Mucosa of descending colon (tissue), 3 donors: ENCODE results near the gene CBX8. TPM values are rescaled to one million over a fixed set of nuclear protein-coding genes. Genes with fewer than 3 reads are reported as not detected.
A peak's percentile ranks its signal among the peaks of the same experiment; 100 is the strongest.

Experiments used
- ATAC-seq: fragments of 200-7000 bp; cut with Tn5 transposase; one replicate; pipeline ENCODE4 v1.9.1; 2020; ENCODE audit warnings: mild to moderate bottlenecking, moderate library complexity
- DNase-seq, 3 donors: peaks; one replicate each; pipeline ENCODE4 v3.0.0-alpha.2; 2020
- H3K36me3 ChIP-seq: fragments of 200-600 bp; one replicate; pipeline ENCODE4 v1.8.0; 2021; ENCODE audit warnings: low read depth, mild to moderate bottlenecking
- H3K4me1 ChIP-seq: fragments of 200-600 bp; one replicate; pipeline ENCODE4 v1.8.0; 2021; ENCODE audit warnings: low read depth, mild to moderate bottlenecking
- H3K4me3 ChIP-seq: fragments of 200-600 bp; one replicate; pipeline ENCODE4 v1.8.0; 2021; ENCODE audit warnings: mild to moderate bottlenecking
- H3K9me3 ChIP-seq: fragments of 200-600 bp; one replicate; pipeline ENCODE4 v1.8.0; 2021; ENCODE audit warnings: mild to moderate bottlenecking
- intact Hi-C, 2 donors: fragments of 100-400 bp; cut with DNase I in 1 of 2; cut with micrococcal nuclease in 1 of 2; formaldehyde crosslinking; loops; one replicate each; pipeline versions ENCODE4 v1.11.0 to v1.11.1; 2022; cut with DNase I, micrococcal nuclease
- total RNA-seq, 3 donors: library from RNA; stranded (reverse); fragmentation: NEBNext Ultra II Directional in 2 of 3; extraction: Animal tissue kit (Norgen Biotek cat#: 25700) in 2 of 3; gene quantifications; one replicate each; pipeline versions ENCODE4 v1.2.1 to v1.2.4, GENCODE V29; 2021 to 2023
- TF ChIP-seq, protein P1 (sequence below): fragments of 200-600 bp; IDR thresholded peaks from one replicate; pipeline ENCODE4 v1.8.0; 2022; ENCODE audit warnings: antibody characterized with exemption, mild to moderate bottlenecking
- donor health status: DM: no; HTN: no; CAD: no; lungs with moderate emphysema.
- donor health status: DM: no; HTN: no; CAD: no.
- donor health status: DM: no; HTN: yes; CAD: no.

The CBX8 gene
- total RNA-seq, 3 donors from 2014 or later, result 3.4 to 4.7 (median 4.0) TPM

GRCh38 chr17:79781012-79781650 lies 15.7 kb downstream of the CBX8 start:
- peaks cover 17% of the 10 kb centered on the region for H3K4me1 ChIP-seq
- ATAC-seq (no peak), DNase-seq (no peak)
- H3K36me3 ChIP-seq, result no peaks in the 10 kb centered on the region
- intact Hi-C loops, result no loop called here
- TF ChIP-seq, protein P1, sequence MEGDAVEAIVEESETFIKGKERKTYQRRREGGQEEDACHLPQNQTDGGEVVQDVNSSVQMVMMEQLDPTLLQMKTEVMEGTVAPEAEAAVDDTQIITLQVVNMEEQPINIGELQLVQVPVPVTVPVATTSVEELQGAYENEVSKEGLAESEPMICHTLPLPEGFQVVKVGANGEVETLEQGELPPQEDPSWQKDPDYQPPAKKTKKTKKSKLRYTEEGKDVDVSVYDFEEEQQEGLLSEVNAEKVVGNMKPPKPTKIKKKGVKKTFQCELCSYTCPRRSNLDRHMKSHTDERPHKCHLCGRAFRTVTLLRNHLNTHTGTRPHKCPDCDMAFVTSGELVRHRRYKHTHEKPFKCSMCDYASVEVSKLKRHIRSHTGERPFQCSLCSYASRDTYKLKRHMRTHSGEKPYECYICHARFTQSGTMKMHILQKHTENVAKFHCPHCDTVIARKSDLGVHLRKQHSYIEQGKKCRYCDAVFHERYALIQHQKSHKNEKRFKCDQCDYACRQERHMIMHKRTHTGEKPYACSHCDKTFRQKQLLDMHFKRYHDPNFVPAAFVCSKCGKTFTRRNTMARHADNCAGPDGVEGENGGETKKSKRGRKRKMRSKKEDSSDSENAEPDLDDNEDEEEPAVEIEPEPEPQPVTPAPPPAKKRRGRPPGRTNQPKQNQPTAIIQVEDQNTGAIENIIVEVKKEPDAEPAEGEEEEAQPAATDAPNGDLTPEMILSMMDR, result no peak
- H3K9me3 ChIP-seq, result no peaks in the 10 kb centered on the region
- no peak overlapping the region for H3K4me3 ChIP-seq

- intact Hi-C loops, result no loop called here
- TF ChIP-seq, protein P1, result no peak
- ATAC-seq (no peak), DNase-seq (no peak)
- peaks cover 17% of the 10 kb centered on the region for H3K4me1 ChIP-seq
- no peaks in the 10 kb centered on the region for H3K9me3 ChIP-seq
- H3K36me3 ChIP-seq, result no peaks in the 10 kb centered on the region
- H3K4me3 ChIP-seq, result no peak overlapping the region
Measured at GRCh38 chr17:79779661-79780365, 17.1 kb downstream of the CBX8 start.

GRCh38 chr17:79779084-79779529 lies 17.8 kb downstream of the CBX8 start:
- ATAC-seq (peak; percentile 5), DNase-seq (no peak)
- peaks cover 17% of the 10 kb centered on the region for H3K4me1 ChIP-seq
- H3K36me3 ChIP-seq, result no peaks in the 10 kb centered on the region
- H3K9me3 ChIP-seq, result no peaks in the 10 kb centered on the region
- intact Hi-C loops, result no loop called here
- TF ChIP-seq, protein P1, result no peak
- no peak overlapping the region for H3K4me3 ChIP-seq

DNA sequence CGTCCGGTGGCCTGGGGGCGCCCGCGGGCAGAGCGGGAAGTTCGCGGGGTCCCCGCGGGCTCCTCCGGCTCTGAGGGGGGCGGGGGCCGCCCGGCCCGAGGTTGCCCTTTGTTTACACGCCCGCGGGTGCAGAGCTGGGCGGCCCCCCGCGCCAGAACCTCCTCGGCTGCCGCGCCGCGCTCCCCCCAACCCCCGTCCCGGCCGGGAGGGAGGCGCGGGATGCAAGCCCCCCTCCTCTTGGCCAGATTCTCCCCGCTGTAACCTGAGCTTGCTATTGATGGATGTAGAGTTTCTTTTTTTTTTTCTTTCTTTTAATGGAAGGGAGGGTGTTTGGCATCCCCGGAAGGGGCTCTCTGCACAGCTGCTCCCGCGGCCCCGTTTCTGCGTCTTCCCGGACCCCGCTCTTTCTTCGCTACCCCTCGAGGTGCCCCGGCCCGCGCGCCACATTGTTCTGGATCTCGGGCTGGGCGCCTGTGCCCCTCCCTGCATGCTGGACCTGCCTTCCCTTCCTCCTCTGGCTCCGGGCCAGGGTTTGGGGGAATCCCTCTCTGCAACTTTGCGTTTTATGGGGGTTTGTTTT lies 18.3 kb downstream of the CBX8 start:
- Histone ChIP-seq H3K4me1 (peaks cover 17% of the 10 kb centered on the region), H3K36me3 (no peaks in the 10 kb centered on the region), H3K4me3 (no peak overlapping the region), H3K9me3 (no peaks in the 10 kb centered on the region)
- TF ChIP-seq, protein P1, result no peak
- intact Hi-C loops, result no loop called here
- ATAC-seq (no peak), DNase-seq (no peak)

DNA sequence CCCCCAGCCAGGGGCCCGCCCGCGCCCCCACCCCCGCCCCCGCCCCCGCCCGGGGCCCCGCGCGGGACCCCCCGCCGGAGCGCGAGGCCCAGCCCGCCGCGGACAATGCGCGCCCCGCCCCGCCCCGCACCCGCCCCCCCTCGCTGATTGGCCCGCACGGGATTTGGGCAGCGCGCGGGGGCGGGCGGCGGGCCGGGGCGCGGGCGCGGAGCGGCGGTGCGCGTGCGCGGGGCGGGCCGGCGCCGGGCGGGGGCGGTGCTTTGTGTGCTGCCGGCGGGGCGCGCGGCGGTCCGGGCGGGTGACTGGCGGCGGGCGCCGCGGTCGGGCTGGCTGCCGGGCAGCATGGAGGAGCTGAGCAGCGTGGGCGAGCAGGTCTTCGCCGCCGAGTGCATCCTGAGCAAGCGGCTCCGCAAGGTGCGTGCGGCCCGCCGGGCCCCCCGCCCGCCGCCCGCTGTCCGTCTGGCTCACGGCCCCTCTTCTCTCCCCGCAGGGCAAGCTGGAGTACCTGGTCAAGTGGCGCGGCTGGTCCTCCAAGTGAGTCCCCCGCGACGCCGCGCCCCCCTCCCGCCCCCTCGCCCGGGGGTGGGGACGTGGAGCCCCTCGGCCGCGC lies 18.9 kb downstream of the CBX8 start, which contains the start of gene CBX2:
Gene CBX2 (plus strand): TSS at position 255 of the 610 bp plus-strand sequence. CDS start 88 bp downstream, at position 343.
- intact Hi-C loops, result no loop called here
- DNase-seq (peak; percentile 73 to 88 (median 80)), ATAC-seq (peak; percentile 92)
- H3K9me3 ChIP-seq, result no peaks in the 10 kb centered on the region
- H3K4me3 ChIP-seq, result no peak within 1 kb of the TSS
- TF ChIP-seq, protein P1, result no peak
- H3K4me1 ChIP-seq, result peaks cover 17% of the 10 kb centered on the region
- H3K36me3 ChIP-seq, result no peaks in the 10 kb centered on the region
